GM12891 (cell line): ENCODE measurements around the gene SLC66A1.

Experiments
- POLR2A ChIP-seq: IDR thresholded peaks from 2 replicates; pipeline ENCODE4 v1.6.1; 2011; ENCODE audit warnings: low read depth, low read length, control low read depth
- POLR2AphosphoS5 ChIP-seq: IDR thresholded peaks from 2 replicates; pipeline ENCODE4 v1.6.1; 2011; ENCODE audit warnings: low read depth, low read length, control low read depth
- SPI1 ChIP-seq: IDR thresholded peaks from 2 replicates; pipeline ENCODE4 v1.6.1; 2011; ENCODE audit warnings: low read depth, low read length, control low read depth

GRCh38 chr1:19352839-19353238 lies 40.7 kb downstream of the SLC66A1 start:
- TF ChIP-seq POLR2AphosphoS5 (no peak), POLR2A (no peak), SPI1 (no peak)
